H1 (cell line): ENCODE measurements around the gene RASSF5. TPM values are rescaled to one million over a fixed set of nuclear protein-coding genes. Genes with fewer than 3 reads are reported as not detected.

Experiments
- ASH2L ChIP-seq: fragments of 200-600, 300-600 bp; sonication (generic); IDR thresholded peaks from one replicate; pipeline ENCODE4 v1.7.1; 2017; ENCODE audit warnings: low read length
- CREB1 ChIP-seq: IDR thresholded peaks from 2 replicates; pipeline ENCODE4 v1.6.1; 2012; ENCODE audit warnings: inconsistent platforms
- CTBP2 ChIP-seq: IDR thresholded peaks from 2 replicates; pipeline ENCODE4 v1.7.0; 2011; ENCODE audit warnings: borderline replicate concordance, mild to moderate bottlenecking, moderate library complexity, mixed read lengths, low read length; ENCODE audit not compliant: insufficient read depth, insufficient read length
- EGR1 ChIP-seq: IDR thresholded peaks from 2 replicates; pipeline ENCODE4 v1.6.1; 2011; ENCODE audit warnings: low read depth, low read length, borderline replicate concordance
- GABPA ChIP-seq: IDR thresholded peaks from 2 replicates; pipeline ENCODE4 v1.6.1; 2011; ENCODE audit warnings: mild to moderate bottlenecking, low read length, moderate library complexity, borderline replicate concordance; ENCODE audit not compliant: insufficient read depth
- HDAC2 ChIP-seq, 2 experiments: fragments of 300-600 bp in 1 of 2; sonication (generic) in 1 of 2; IDR thresholded peaks; 2 replicates each; pipeline ENCODE4 v1.6.1; 2011 to 2012; ENCODE audit warnings: low read depth in 2 of 2, low read length in 2 of 2, mild to moderate bottlenecking in 2 of 2, moderate library complexity in 2 of 2, borderline replicate concordance in 1 of 2, inconsistent platforms in 1 of 2
- KDM5A ChIP-seq: fragments of 200-600 bp; IDR thresholded peaks from 2 replicates; pipeline ENCODE4 v1.7.1; 2012; ENCODE audit warnings: mild to moderate bottlenecking, low read length, inconsistent platforms, mixed read lengths
- POLR2AphosphoS5 ChIP-seq: IDR thresholded peaks from 2 replicates; pipeline ENCODE4 v1.6.1; 2011; ENCODE audit warnings: low read depth, low read length
- SP4 ChIP-seq: IDR thresholded peaks from 2 replicates; pipeline ENCODE4 v1.6.1; 2012; ENCODE audit warnings: low read length, inconsistent platforms
- polyA plus RNA-seq, 7 experiments: library from polyadenylated mRNA; depleted of rRNA in 3 of 7; stranded (reverse) in 5 of 7; unstranded in 2 of 7; fragments of >200 nt in 5 of 7; fragments of 200-250 nt in 2 of 7; gene quantifications; 1 replicate in 5 of 7; 2 replicates in 1 of 7; 4 replicates in 1 of 7; pipeline versions ENCODE4 v1.2.1 to v1.2.3, GENCODE V29; 2011 to 2013; ENCODE audit warnings: missing spikeins in 2 of 7, mixed read lengths in 2 of 7
- total RNA-seq: library from RNA; stranded (reverse); fragmentation: NEBNext Ultra II Directional; extraction: Animal tissue kit (Norgen Biotek cat#: 25700); gene quantifications from 2 replicates; pipeline ENCODE4 v1.2.1, GENCODE V29; 2021

RASSF5 gene
- total and polyA plus RNA-seq, 2 of the 8 experiments (the other 6 are each of a cell fraction or from before 2014, with no cell fraction given) = 0.82 to 1.8 TPM

DNA sequence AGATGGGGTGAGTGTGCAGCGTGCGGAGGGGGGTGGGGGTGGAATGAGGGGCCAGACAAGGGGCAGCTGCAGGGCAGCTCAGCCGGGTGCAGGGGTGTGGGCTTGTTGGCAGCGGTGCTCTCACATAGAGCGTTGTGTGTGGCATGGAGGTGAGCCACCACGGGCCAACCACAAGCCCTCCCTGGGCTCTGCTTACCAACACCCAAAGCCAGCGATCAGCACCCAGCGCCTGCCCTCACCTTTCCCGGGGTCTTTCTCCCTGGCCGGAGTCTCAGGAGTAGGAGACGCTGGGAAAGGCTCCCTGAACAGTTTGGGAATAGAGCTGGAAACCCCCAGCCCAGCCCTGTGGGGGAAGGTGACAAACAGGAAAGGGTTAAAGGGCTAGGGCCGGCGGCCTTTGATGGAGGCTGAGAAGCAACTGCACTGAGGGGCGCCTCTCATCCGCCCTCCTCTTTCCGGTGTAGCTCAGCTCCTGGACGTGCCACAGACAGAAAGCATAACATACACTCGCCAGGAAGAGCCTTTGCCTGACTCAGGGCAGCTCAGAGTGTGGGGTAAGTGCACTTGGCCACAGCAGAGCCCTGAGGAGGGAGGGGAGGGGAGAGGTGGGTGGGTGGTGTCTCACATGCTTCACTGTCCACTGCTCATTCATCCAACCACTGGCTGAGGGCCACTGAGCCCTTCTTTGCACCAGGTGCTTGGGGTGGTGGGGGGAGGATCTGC, 36.5 kb upstream of the RASSF5 start (continued):
- TF ChIP-seq EGR1 (no peak), ASH2L (peak; percentile 48), POLR2AphosphoS5 (no peak), GABPA (0 out of 2 replicates have a peak, but pooled peaks have one; percentile 48), CTBP2 (no peak), SP4 (no peak), HDAC2 (IDR thresholded peaks at IDR 0.05; ENCODE audit: borderline replicate concordance in 1 of 2, low read depth in 2 of 2, low read length in 2 of 2) (0 out of 4 replicates have a peak, but pooled peaks of 1 of the 2 experiments have one; percentile 5), CREB1 (no peak), KDM5A (no peak)
